ENCODE results near the gene STAP2.
"Not testable (repeated sequence)": the region's sequence is repeated elsewhere in the genome, so short reads cannot be mapped to it uniquely, and the experiment has no call there.

STAP2 gene

DNA sequence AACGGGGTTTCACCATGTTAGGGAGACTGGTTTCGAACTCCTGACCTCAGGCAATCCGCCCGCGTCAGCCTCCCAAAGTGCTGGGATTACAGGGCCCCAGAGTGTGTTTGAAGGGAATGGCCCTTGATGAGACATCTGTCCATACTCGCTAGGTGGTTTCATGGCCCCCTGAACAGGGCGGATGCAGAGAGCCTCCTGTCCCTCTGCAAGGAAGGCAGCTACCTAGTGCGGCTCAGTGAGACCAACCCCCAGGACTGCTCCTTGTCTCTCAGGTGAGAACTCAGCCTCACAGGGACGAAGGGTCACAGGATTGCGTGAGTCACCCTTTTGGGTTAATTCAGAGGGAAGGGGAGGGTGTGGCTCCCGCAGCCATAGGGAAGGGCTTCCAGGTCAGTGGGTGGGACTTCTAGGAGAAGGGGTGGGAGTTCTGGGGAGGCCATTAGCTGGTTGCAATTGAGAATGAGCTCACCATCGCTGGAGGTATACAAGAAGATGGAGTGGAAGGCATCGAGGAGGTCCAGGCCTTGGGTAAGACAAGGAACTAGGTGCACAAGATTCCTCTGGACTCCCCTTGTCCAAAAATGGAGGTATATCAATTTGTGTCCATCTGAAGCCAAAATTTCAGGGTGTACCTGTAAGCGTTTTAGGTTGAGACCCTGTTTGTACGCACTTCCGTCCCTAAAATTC is 50.4 kb downstream of the STAP2 start:
- H3K4me3 ChIP-seq (ENCODE audit: low read depth, low read length), result no peak overlapping the region
- TF ChIP-seq, protein P1, sequence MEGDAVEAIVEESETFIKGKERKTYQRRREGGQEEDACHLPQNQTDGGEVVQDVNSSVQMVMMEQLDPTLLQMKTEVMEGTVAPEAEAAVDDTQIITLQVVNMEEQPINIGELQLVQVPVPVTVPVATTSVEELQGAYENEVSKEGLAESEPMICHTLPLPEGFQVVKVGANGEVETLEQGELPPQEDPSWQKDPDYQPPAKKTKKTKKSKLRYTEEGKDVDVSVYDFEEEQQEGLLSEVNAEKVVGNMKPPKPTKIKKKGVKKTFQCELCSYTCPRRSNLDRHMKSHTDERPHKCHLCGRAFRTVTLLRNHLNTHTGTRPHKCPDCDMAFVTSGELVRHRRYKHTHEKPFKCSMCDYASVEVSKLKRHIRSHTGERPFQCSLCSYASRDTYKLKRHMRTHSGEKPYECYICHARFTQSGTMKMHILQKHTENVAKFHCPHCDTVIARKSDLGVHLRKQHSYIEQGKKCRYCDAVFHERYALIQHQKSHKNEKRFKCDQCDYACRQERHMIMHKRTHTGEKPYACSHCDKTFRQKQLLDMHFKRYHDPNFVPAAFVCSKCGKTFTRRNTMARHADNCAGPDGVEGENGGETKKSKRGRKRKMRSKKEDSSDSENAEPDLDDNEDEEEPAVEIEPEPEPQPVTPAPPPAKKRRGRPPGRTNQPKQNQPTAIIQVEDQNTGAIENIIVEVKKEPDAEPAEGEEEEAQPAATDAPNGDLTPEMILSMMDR (IDR thresholded peaks at IDR 0.05; ENCODE audit: low read depth, low read length), result no peak

- not testable (repeated sequence) for H3K4me3 ChIP-seq (ENCODE audit: low read depth, low read length)
These were observed 52.5 kb downstream of the STAP2 start for GRCh38 chr19:4286141-4286540.

- TF ChIP-seq, protein P1 (IDR thresholded peaks at IDR 0.05; ENCODE audit: low read depth, low read length), result no peak
- H3K4me3 ChIP-seq (ENCODE audit: low read depth, low read length), result no peak overlapping the region
These were observed 53.7 kb downstream of the STAP2 start for GRCh38 chr19:4284974-4285373.

GRCh38 chr19:4284176-4284958 is 54.3 kb downstream of the STAP2 start:
- TF ChIP-seq, protein P1 (IDR thresholded peaks at IDR 0.05; ENCODE audit: low read depth, low read length), result no peak
- no peak overlapping the region for H3K4me3 ChIP-seq (ENCODE audit: low read depth, low read length)

DNA sequence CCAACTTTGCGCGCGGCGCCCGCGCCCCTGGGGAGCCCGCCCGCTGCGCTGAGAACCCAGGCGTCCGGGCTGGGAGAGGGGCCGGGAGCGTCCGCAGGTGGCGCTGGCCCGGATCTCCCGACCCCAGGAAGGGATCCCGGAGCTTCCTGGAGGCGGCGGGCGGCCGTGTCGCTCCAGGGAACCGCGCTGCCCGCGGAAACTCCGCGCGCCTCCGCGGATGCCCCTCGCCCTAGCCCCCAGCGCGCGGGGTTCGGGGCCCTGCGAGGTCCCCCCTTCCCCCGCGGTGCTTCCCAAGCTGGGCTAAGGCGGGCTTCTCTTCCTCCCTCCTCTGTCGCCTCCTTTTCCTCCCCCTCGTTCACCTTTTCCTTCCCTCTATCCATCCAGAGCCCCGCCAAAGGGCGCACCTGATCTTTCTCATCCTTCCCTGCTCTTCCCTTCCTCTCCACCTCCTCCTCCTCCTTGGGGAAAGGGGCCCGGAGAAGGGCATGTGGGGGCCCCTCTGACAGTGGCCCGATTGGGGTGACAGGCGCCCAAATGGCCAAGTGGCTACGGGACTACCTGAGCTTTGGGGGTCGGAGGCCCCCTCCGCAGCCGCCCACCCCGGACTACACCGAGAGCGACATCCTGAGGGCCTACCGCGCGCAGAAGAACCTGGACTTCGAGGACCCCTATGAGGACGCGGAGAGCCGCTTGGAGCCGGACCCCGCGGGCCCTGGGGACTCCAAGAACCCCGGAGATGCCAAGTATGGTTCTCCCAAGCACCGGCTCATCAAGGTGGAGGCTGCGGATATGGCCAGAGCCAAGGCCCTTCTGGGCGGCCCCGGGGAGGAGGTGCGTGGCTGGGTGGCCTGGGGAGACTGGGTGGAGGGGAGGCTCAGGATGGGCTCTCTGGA is 58.9 kb downstream of the STAP2 start:
- TF ChIP-seq, protein P1 (IDR thresholded peaks at IDR 0.05; ENCODE audit: low read depth, low read length), result no peak
- no peak overlapping the region for H3K4me3 ChIP-seq (ENCODE audit: low read depth, low read length)

GRCh38 chr19:4279267-4279529 is 59.4 kb downstream of the STAP2 start:
- H3K4me3 ChIP-seq (ENCODE audit: low read depth, low read length), result no peak overlapping the region
- TF ChIP-seq, protein P1 (IDR thresholded peaks at IDR 0.05; ENCODE audit: low read depth, low read length), result no peak

DNA sequence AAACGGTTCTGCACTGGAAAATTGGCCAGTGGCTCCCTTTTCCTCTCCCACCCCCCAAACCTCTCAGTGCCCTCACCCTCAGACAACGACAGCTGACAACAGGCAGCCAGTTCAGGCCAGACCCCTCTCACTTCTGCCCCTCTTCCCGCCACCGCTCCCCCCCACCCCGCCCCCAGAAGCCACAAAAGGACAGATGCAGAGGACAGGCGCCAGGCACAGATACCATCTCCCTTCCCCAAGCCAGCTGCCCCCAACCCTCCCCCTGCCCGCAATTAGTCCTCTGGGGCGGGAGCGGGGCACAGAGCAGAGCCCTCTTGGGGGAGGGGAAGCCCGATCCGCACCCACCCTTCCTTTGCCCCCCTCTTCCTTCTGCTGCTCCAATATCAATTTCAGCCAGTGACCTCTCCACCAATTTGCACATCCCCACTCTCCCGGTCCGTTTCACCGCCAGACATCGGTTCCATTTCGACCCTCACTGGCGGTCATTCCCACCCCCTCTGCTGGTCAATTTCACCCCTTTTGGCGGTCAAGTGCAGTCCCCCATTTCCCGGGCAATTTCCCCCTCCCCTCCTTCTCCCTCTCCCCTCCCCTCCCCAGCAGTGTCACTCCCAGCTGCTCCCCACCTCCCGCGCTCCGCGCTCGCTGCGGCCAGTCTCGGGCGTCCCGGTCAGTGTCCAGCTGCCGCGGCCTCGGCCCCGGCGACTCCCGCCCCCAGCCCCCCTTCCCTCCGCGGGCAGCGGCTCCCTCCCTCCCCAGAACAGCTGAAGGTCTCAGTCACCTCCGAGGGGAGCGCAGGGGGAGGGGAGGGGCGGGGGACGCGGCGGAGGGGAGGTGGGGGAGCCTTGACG is 60.0 kb downstream of the STAP2 start, which contains the start of gene SHD:
SHD (plus strand) TSS at position 848 of the 848 bp plus-strand sequence. CDS start 798 bp downstream, outside the sequence.
- TF ChIP-seq, protein P1 (IDR thresholded peaks at IDR 0.05; ENCODE audit: low read depth, low read length), result no peak
- no peak within 1 kb of the TSS for H3K4me3 ChIP-seq (ENCODE audit: low read depth, low read length)

Measured in WI38 (cell line).